GM12801 (cell line): ENCODE data around the gene MYO18A.

Experiments
- TF ChIP-seq, protein P1 (sequence below): IDR thresholded peaks from one replicate; pipeline ENCODE4 v1.5.1; 2011; ENCODE audit warnings: control low read depth; ENCODE audit not compliant: insufficient read length; ENCODE audit errors: extremely low read depth

MYO18A gene

DNA sequence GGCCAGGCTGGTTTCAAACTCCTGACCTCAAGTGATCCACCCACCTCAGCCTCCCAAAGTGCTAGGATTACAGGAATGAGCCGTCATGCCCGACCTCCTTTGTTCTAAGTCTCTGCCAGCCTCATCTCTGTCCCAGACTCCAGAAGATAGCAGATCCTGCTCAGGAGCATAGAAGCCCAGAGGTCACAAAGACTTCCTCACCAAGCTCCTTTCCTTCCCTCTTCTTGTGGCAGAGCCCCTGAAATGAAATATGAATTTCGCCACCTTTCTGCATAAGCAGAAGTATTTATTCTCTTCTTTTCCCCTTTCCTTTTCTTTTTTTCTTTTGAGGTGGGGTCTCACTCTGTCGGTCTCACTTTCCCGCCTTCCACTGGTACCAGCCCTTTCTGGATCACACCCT lies 148.7 kb downstream of the MYO18A start:
- TF ChIP-seq, protein P1, sequence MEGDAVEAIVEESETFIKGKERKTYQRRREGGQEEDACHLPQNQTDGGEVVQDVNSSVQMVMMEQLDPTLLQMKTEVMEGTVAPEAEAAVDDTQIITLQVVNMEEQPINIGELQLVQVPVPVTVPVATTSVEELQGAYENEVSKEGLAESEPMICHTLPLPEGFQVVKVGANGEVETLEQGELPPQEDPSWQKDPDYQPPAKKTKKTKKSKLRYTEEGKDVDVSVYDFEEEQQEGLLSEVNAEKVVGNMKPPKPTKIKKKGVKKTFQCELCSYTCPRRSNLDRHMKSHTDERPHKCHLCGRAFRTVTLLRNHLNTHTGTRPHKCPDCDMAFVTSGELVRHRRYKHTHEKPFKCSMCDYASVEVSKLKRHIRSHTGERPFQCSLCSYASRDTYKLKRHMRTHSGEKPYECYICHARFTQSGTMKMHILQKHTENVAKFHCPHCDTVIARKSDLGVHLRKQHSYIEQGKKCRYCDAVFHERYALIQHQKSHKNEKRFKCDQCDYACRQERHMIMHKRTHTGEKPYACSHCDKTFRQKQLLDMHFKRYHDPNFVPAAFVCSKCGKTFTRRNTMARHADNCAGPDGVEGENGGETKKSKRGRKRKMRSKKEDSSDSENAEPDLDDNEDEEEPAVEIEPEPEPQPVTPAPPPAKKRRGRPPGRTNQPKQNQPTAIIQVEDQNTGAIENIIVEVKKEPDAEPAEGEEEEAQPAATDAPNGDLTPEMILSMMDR = no peak

DNA sequence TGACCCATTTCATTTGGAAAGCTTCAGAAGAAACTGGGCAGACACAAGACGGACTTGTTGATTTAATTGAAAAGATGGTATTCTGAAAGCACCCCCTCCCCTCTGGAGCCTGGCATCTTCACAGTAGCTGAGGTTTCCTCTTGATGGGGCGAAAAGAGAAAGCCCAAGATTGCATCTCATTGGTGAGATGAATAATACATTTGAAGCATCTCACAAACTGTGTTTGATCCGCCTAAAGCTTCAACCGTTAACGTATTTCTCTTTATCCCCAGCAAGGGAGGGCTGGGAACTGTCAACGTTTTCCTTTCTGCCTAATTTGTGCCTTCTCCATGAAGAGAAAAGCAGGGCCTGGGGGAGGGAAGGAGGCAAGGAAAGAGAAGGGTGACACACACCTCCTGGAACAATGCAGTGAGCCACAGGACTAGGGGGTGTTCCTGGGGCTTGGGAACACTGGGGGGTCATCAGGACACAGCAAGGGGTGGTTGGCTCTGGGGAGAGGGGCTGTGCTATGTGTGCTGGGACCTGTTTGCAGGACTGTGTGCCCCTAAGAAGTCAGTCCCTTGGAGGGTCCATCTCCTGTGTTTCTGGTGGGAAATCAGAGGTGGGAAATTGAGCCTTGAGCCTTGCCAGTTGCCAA lies 155.8 kb downstream of the MYO18A start:
- TF ChIP-seq, protein P1 = no peak

- TF ChIP-seq, protein P1 = no peak
Observed at GRCh38 chr17:29022074-29022473, 158.1 kb downstream of the MYO18A start.

- TF ChIP-seq, protein P1 = no peak
Observed at GRCh38 chr17:29021226-29021625, 159.0 kb downstream of the MYO18A start.
